G401 (cell line): ENCODE measurements around the gene OR12D3. TPM values are rescaled to one million over a fixed set of nuclear protein-coding genes. Genes with fewer than 3 reads are reported as not detected.

Experiments used
- total RNA-seq: library from RNA; depleted of rRNA; stranded (reverse); fragments of >200 nt; shearing (Covaris generic); gene quantifications from 2 replicates; pipeline ENCODE4 v1.2.3, GENCODE V29; 2014; rRNA removed

OR12D3 gene
- total RNA-seq, 1 experiment from 2014 or later: not detected

Other genes starting within 250 kb of the OR12D3 start
- gene OR2J2, start 204.4 kb downstream of the OR12D3 start, total RNA-seq: not detected in 2 replicates
- gene OR14J1, start 73.6 kb downstream of the OR12D3 start, total RNA-seq: not detected in 2 replicates
- not detected in 2 replicates for gene OR5V1, start 6.4 kb downstream of the OR12D3 start, total RNA-seq
- gene OR12D2, start 20.3 kb upstream of the OR12D3 start, total RNA-seq: not detected in 2 replicates
- gene OR12D1, start 39.6 kb upstream of the OR12D3 start, total RNA-seq: not detected in 2 replicates
- gene OR10C1, start 64.0 kb upstream of the OR12D3 start, total RNA-seq: not detected in 2 replicates
- not detected in 2 replicates for gene OR11A1, start 81.8 kb upstream of the OR12D3 start, total RNA-seq
- not detected in 2 replicates for gene OR2H1, start 81.9 kb upstream of the OR12D3 start, total RNA-seq
- gene MAS1L, start 112.7 kb upstream of the OR12D3 start, total RNA-seq: not detected in 2 replicates
- gene UBD, start 184.4 kb upstream of the OR12D3 start, total RNA-seq: 0.17 TPM in 1 of 2 replicates, not detected in the other
- gene OR2H2, start 209.8 kb upstream of the OR12D3 start, total RNA-seq: not detected in 2 replicates